ENCODE results near the gene EPHA2.

Gene EPHA2

GRCh38 chr1:16181887-16182719, 26.2 kb upstream of the EPHA2 start (continued):
- TF ChIP-seq POU6F1 (CRISPR knock-in tag; IDR thresholded peaks at IDR 0.05; ENCODE audit: borderline replicate concordance, low read depth), result no peak
- no peak for TF ChIP-seq RARB (CRISPR knock-in tag; IDR thresholded peaks at IDR 0.05)
- 0 out of 2 replicates have a peak, but pooled peaks have one; percentile 55 for TF ChIP-seq CSDC2 (CRISPR knock-in tag; IDR thresholded peaks at IDR 0.05)
- TF ChIP-seq BACH2 (CRISPR knock-in tag; IDR thresholded peaks at IDR 0.05; ENCODE audit: borderline replicate concordance), result no peak
- no peak for TF ChIP-seq ARNTL (CRISPR knock-in tag; IDR thresholded peaks at IDR 0.05; ENCODE audit: borderline replicate concordance, low read depth)
- no peak for TF ChIP-seq SNAI2 (CRISPR knock-in tag; IDR thresholded peaks at IDR 0.05)
- no peak for TF ChIP-seq CREB5 (CRISPR knock-in tag; IDR thresholded peaks at IDR 0.05; ENCODE audit: low read depth)
- no peak for TF ChIP-seq ZNF565 (CRISPR knock-in tag; conservative IDR thresholded peaks at IDR 0.05; ENCODE audit: low read depth)
- 0 out of 2 replicates have a peak, but pooled peaks have one; percentile 7 for TF ChIP-seq ISL1 (CRISPR knock-in tag; IDR thresholded peaks at IDR 0.05)

GRCh38 chr1:16180291-16180824, 24.5 kb upstream of the EPHA2 start:
- no peak for TF ChIP-seq ESRRG (CRISPR knock-in tag; IDR thresholded peaks at IDR 0.05)
- no peak for TF ChIP-seq CREB5 (CRISPR knock-in tag; IDR thresholded peaks at IDR 0.05; ENCODE audit: low read depth)
- no peak for TF ChIP-seq ZFP30 (CRISPR knock-in tag; IDR thresholded peaks at IDR 0.05)
- TF ChIP-seq ARNTL (CRISPR knock-in tag; IDR thresholded peaks at IDR 0.05; ENCODE audit: borderline replicate concordance, low read depth), result no peak
- no peak for TF ChIP-seq GLIS3 (CRISPR knock-in tag; IDR thresholded peaks at IDR 0.05)
- TF ChIP-seq TOX (CRISPR knock-in tag; IDR thresholded peaks at IDR 0.05; ENCODE audit: borderline replicate concordance), result no peak
- TF ChIP-seq SNAI2 (CRISPR knock-in tag; IDR thresholded peaks at IDR 0.05), result no peak
- TF ChIP-seq POU6F1 (CRISPR knock-in tag; IDR thresholded peaks at IDR 0.05; ENCODE audit: borderline replicate concordance, low read depth), result no peak
- no peak for TF ChIP-seq BACH2 (CRISPR knock-in tag; IDR thresholded peaks at IDR 0.05; ENCODE audit: borderline replicate concordance)
- TF ChIP-seq CSDC2 (CRISPR knock-in tag; IDR thresholded peaks at IDR 0.05), result no peak
- TF ChIP-seq ZNF8 (CRISPR knock-in tag; IDR thresholded peaks at IDR 0.05), result no peak
- TF ChIP-seq PPARA (CRISPR knock-in tag; IDR thresholded peaks at IDR 0.05; ENCODE audit: borderline replicate concordance), result no peak
- no peak for TF ChIP-seq ZC3H10 (CRISPR knock-in tag; IDR thresholded peaks at IDR 0.05)
- no peak for ATAC-seq

GRCh38 chr1:16178596-16179497, 23.0 kb upstream of the EPHA2 start:
- no peak for ATAC-seq
- TF ChIP-seq ZNF70 (CRISPR knock-in tag; IDR thresholded peaks at IDR 0.05), result no peak
- TF ChIP-seq TOX (CRISPR knock-in tag; IDR thresholded peaks at IDR 0.05; ENCODE audit: borderline replicate concordance), result no peak
- no peak for TF ChIP-seq SNAI2 (CRISPR knock-in tag; IDR thresholded peaks at IDR 0.05)
- no peak for TF ChIP-seq TCF4 (CRISPR knock-in tag; IDR thresholded peaks at IDR 0.05; ENCODE audit: borderline replicate concordance)
- no peak for TF ChIP-seq ZFP3 (CRISPR knock-in tag; IDR thresholded peaks at IDR 0.05)
- no peak for TF ChIP-seq POU6F1 (CRISPR knock-in tag; IDR thresholded peaks at IDR 0.05; ENCODE audit: borderline replicate concordance, low read depth)
- TF ChIP-seq CSDC2 (CRISPR knock-in tag; IDR thresholded peaks at IDR 0.05), result no peak
- TF ChIP-seq OSR1 (CRISPR knock-in tag; IDR thresholded peaks at IDR 0.05), result no peak
- TF ChIP-seq ZNF565 (CRISPR knock-in tag; conservative IDR thresholded peaks at IDR 0.05; ENCODE audit: low read depth), result no peak
- no peak for TF ChIP-seq CREB5 (CRISPR knock-in tag; IDR thresholded peaks at IDR 0.05; ENCODE audit: low read depth)
- no peak for TF ChIP-seq TSHZ2 (CRISPR knock-in tag; IDR thresholded peaks at IDR 0.05)

Data from SK-N-SH treated with all-trans-retinoic acid at 6 μM for 48 hours (cell line).